GM18511 (cell line): ENCODE data around the gene FRMD8.

Source experiments
- ATAC-seq: cut with Tn5 transposase; IDR thresholded peaks from one replicate; pipeline ENCODE4 v1.9.1; 2021; ENCODE audit warnings: mild to moderate bottlenecking, moderate library complexity; ENCODE audit not compliant: unreplicated experiment

The FRMD8 gene

GRCh38 chr11:65423516-65424204 is 37.2 kb downstream of the FRMD8 start:
- ATAC-seq, result no peak

GRCh38 chr11:65424205-65425104 is 38.0 kb downstream of the FRMD8 start:
- no peak for ATAC-seq

- no peak for ATAC-seq
These were observed 38.9 kb downstream of the FRMD8 start for GRCh38 chr11:65425105-65425970.

GRCh38 chr11:65425971-65426838 is 39.8 kb downstream of the FRMD8 start:
- no peak for ATAC-seq

GRCh38 chr11:65426839-65427690 is 40.6 kb downstream of the FRMD8 start:
- no peak for ATAC-seq

GRCh38 chr11:65427691-65428577 is 41.5 kb downstream of the FRMD8 start:
- ATAC-seq, result no peak

GRCh38 chr11:65428578-65429067 is 42.2 kb downstream of the FRMD8 start:
- no peak for ATAC-seq

- ATAC-seq, result no peak
These were observed 42.7 kb downstream of the FRMD8 start for GRCh38 chr11:65429068-65429681.

GRCh38 chr11:65429724-65430405 is 43.4 kb downstream of the FRMD8 start:
- no peak for ATAC-seq

- ATAC-seq, result no peak
These were observed 44.2 kb downstream of the FRMD8 start for GRCh38 chr11:65430406-65431217.

- no peak for ATAC-seq
These were observed 45.1 kb downstream of the FRMD8 start for GRCh38 chr11:65431451-65432099.

- no peak for ATAC-seq
These were observed 45.7 kb downstream of the FRMD8 start for GRCh38 chr11:65432100-65432650.

- no peak for ATAC-seq
These were observed 46.5 kb downstream of the FRMD8 start for GRCh38 chr11:65432686-65433582.

- no peak for ATAC-seq
These were observed 47.2 kb downstream of the FRMD8 start for GRCh38 chr11:65433657-65434056.
